Neural progenitor cell (in vitro differentiated cells): ENCODE measurements around the gene MPZL3. TPM values are rescaled to one million over a fixed set of nuclear protein-coding genes. Genes with fewer than 3 reads are reported as not detected.

Experiments
- DNase-seq: peaks from one replicate; pipeline ENCODE4 v3.0.0-alpha.2; 2016; ENCODE audit warnings: low spot score
- H2AFZ ChIP-seq: fragments of 200-600 bp; sonication (generic); replicated peaks from 2 replicates; pipeline ENCODE4 v1.6.1; 2016; ENCODE audit warnings: antibody characterized with exemption
- H3F3A ChIP-seq: fragments of 200-600 bp; sonication (generic); 2 replicates; pipeline ENCODE4 v1.6.1; 2016; ENCODE audit warnings: antibody characterized with exemption, low read depth
- H3K27ac ChIP-seq: fragments of 200-600 bp; sonication (generic); 2 replicates; pipeline ENCODE4 v1.5.1; 2016; ENCODE audit warnings: mild to moderate bottlenecking
- H3K27me3 ChIP-seq: fragments of 200-600 bp; sonication (generic); 2 replicates; pipeline ENCODE4 v1.6.1; 2016; ENCODE audit warnings: mild to moderate bottlenecking, moderate library complexity
- H3K36me3 ChIP-seq: fragments of 200-600 bp; sonication (generic); 2 replicates; pipeline ENCODE4 v1.5.1; 2016
- H3K4me1 ChIP-seq: fragments of 200-600 bp; sonication (generic); 2 replicates; pipeline ENCODE4 v1.6.1; 2016; ENCODE audit warnings: mixed run types
- H3K4me2 ChIP-seq: fragments of 200-600 bp; sonication (generic); 2 replicates; pipeline ENCODE4 v1.6.1; 2016
- H3K4me3 ChIP-seq: fragments of 200-600 bp; sonication (generic); 2 replicates; pipeline ENCODE4 v1.5.1; 2016
- H3K79me2 ChIP-seq: fragments of 200-600 bp; sonication (generic); 2 replicates; pipeline ENCODE4 v1.6.1; 2016; ENCODE audit warnings: low read depth
- H3K9ac ChIP-seq: fragments of 200-600 bp; sonication (generic); 2 replicates; pipeline ENCODE4 v1.6.1; 2016
- H3K9me3 ChIP-seq: fragments of 200-600 bp; sonication (generic); 2 replicates; pipeline ENCODE4 v1.5.1; 2016; ENCODE audit warnings: low read depth
- H4K20me1 ChIP-seq: fragments of 200-600 bp; sonication (generic); 2 replicates; pipeline ENCODE4 v1.6.1; 2016; ENCODE audit warnings: low read depth
- H3K27ac Mint-ChIP-seq: 3 replicates; pipeline ENCODE4 v1.8.0; 2021; ENCODE audit warnings: mixed read lengths
- H3K27me3 Mint-ChIP-seq: 2 replicates; pipeline ENCODE4 v1.8.0; 2022; ENCODE audit warnings: low read depth, mild to moderate bottlenecking, inconsistent platforms, moderate library complexity, mixed read lengths; ENCODE audit not compliant: insufficient read depth
- H3K36me3 Mint-ChIP-seq: 3 replicates; pipeline ENCODE4 v1.8.0; 2021; ENCODE audit warnings: mixed read lengths
- H3K4me1 Mint-ChIP-seq: 3 replicates; pipeline ENCODE4 v1.8.0; 2021; ENCODE audit warnings: mixed read lengths
- H3K4me3 Mint-ChIP-seq: 3 replicates; pipeline ENCODE4 v1.8.0; 2021; ENCODE audit warnings: mild to moderate bottlenecking, moderate library complexity, mixed read lengths
- H3K9me3 Mint-ChIP-seq: 3 replicates; pipeline ENCODE4 v1.8.0; 2020; ENCODE audit warnings: mixed read lengths
- EZH2 ChIP-seq: fragments of 200-600 bp; sonication (generic); IDR thresholded peaks from 2 replicates; pipeline ENCODE4 v1.6.1; 2017; ENCODE audit warnings: antibody characterized with exemption, mild to moderate bottlenecking, moderate library complexity
- EZH2phosphoT487 ChIP-seq: fragments of 200-600 bp; sonication (generic); IDR thresholded peaks from 2 replicates; pipeline ENCODE4 v1.6.1; 2017; ENCODE audit warnings: antibody characterized with exemption
- total RNA-seq: library from RNA; depleted of rRNA; stranded (reverse); fragments of >200 nt; gene quantifications from 2 replicates; pipeline ENCODE4 v1.2.3, GENCODE V29; 2015; ENCODE audit warnings: low replicate concordance
- TF ChIP-seq, protein P1 (sequence below): fragments of 200-600 bp; sonication (generic); IDR thresholded peaks from 2 replicates; pipeline ENCODE4 v1.5.1; 2017; ENCODE audit warnings: antibody characterized with exemption, mild to moderate bottlenecking

The MPZL3 gene
- total RNA-seq, 1 donor from 2014 or later = 5.7 TPM

DNA sequence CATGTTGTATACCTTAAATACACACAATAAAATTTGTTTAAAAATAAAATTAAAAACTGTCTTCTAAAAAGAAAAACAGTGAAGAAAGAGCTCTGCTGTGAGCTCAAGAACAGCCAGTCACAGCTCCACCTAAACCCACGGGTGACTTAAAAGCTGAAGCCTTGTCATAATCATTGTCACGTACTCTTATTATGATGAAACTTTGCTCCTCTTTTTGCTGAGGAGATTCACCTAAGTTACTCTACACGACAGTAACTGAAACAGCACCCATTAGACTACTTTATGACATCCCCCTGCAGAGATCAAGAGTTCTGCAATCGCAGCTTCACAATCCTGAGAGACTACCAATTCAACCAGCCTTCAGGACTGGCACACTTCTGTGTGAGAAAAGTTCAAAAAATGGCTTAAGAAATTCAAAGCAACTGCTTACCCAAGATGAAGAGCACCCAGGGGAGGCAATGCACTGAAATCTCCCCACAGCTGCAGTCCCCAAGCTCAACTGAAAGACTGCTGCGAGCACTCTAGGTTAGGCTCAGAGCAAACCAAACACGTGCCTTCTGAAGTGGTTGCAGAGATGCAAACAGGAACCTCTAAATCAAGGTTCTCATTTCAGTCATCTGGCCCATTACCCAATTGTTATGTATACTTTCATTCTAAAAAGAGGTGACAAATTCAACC is 27.5 kb downstream of the MPZL3 start, which contains the start of gene JAML:
Gene JAML (minus strand): TSS at position 501 of the 678 bp plus-strand sequence. CDS start 10,145 bp downstream, outside the sequence.
- no peaks in the 10 kb centered on the region for H3K4me1 Mint-ChIP-seq
- DNase-seq = no peak
- peaks cover 2% of the 10 kb centered on the region for H3K27me3 Mint-ChIP-seq

GRCh38 chr11:118223992-118224391 is 28.2 kb downstream of the MPZL3 start:
- H3K9me3 ChIP-seq = no peaks in the 10 kb centered on the region
- H3F3A ChIP-seq = no peaks in the 10 kb centered on the region
- H3K36me3 ChIP-seq = no peaks in the 10 kb centered on the region
- H3K79me2 ChIP-seq = no peaks in the 10 kb centered on the region
- no peaks in the 10 kb centered on the region for H4K20me1 ChIP-seq
- H2AFZ ChIP-seq = no peak overlapping the region
- no peak for TF ChIP-seq EZH2
- TF ChIP-seq EZH2phosphoT487 = no peak
- TF ChIP-seq, protein P1, sequence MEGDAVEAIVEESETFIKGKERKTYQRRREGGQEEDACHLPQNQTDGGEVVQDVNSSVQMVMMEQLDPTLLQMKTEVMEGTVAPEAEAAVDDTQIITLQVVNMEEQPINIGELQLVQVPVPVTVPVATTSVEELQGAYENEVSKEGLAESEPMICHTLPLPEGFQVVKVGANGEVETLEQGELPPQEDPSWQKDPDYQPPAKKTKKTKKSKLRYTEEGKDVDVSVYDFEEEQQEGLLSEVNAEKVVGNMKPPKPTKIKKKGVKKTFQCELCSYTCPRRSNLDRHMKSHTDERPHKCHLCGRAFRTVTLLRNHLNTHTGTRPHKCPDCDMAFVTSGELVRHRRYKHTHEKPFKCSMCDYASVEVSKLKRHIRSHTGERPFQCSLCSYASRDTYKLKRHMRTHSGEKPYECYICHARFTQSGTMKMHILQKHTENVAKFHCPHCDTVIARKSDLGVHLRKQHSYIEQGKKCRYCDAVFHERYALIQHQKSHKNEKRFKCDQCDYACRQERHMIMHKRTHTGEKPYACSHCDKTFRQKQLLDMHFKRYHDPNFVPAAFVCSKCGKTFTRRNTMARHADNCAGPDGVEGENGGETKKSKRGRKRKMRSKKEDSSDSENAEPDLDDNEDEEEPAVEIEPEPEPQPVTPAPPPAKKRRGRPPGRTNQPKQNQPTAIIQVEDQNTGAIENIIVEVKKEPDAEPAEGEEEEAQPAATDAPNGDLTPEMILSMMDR = no peak
- H3K27ac ChIP-seq = no peak overlapping the region
- no peaks in the 10 kb centered on the region for H3K4me1 Mint-ChIP-seq
- peaks cover 4% of the 10 kb centered on the region for H3K27me3 ChIP-seq
- no peak overlapping the region for H3K27ac Mint-ChIP-seq
- DNase-seq = no peak
- no peak overlapping the region for H3K9ac ChIP-seq
- no peaks in the 10 kb centered on the region for H3K36me3 Mint-ChIP-seq
- H3K4me2 ChIP-seq = no peak overlapping the region
- H3K4me1 ChIP-seq = no peaks in the 10 kb centered on the region
- H3K4me3 Mint-ChIP-seq = no peak overlapping the region
- H3K4me3 ChIP-seq = no peak overlapping the region
- peaks cover 2% of the 10 kb centered on the region for H3K27me3 Mint-ChIP-seq
- no peaks in the 10 kb centered on the region for H3K9me3 Mint-ChIP-seq

More for the DNA sequence above, 27.5 kb downstream of the MPZL3 start, which contains the start of gene JAML:
- Histone ChIP-seq H2AFZ (no peak within 1 kb of the TSS), H3F3A (no peaks in the 10 kb centered on the region), H3K9me3 (no peaks in the 10 kb centered on the region), H3K9ac (no peak within 1 kb of the TSS), H3K79me2 (no peaks in the 10 kb centered on the region), H3K27me3 (peaks cover 4% of the 10 kb centered on the region), H3K4me3 (no peak within 1 kb of the TSS), H3K36me3 (no peaks in the 10 kb centered on the region), H4K20me1 (no peaks in the 10 kb centered on the region), H3K4me2 (no peak within 1 kb of the TSS), H3K4me1 (no peaks in the 10 kb centered on the region), H3K27ac (no peak within 1 kb of the TSS)
- no peak within 1 kb of the TSS for H3K27ac Mint-ChIP-seq
- no peak within 1 kb of the TSS for H3K4me3 Mint-ChIP-seq
- H3K36me3 Mint-ChIP-seq = no peaks in the 10 kb centered on the region
- H3K9me3 Mint-ChIP-seq = no peaks in the 10 kb centered on the region
- TF ChIP-seq, protein P1 = no peak
- TF ChIP-seq EZH2phosphoT487 (no peak), EZH2 (no peak)

DNA sequence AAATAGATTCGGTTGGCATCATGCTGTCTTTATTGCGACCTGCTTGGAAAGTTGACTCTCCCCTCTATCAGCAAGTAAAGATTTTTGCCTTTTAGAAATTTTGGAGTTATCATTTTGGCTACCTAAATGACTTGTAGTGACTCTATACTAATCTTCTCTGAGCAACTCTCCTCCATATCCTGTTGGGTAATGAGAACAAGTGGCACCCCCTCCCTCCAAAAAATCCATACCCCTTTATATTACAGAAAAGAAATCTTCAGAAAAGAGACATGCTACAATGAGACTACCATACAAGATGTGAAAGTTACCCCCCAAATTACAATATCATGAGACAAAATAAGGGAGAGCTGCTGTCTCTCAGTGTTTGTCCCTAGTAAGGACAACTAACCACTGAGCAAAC is 28.6 kb downstream of the MPZL3 start:
- H3K27ac Mint-ChIP-seq = no peak overlapping the region
- H3K27me3 Mint-ChIP-seq = peaks cover 2% of the 10 kb centered on the region
- Histone ChIP-seq H3F3A (no peaks in the 10 kb centered on the region), H3K4me1 (no peaks in the 10 kb centered on the region), H4K20me1 (no peaks in the 10 kb centered on the region), H2AFZ (no peak overlapping the region), H3K36me3 (no peaks in the 10 kb centered on the region), H3K9ac (no peak overlapping the region), H3K27me3 (peaks cover 4% of the 10 kb centered on the region), H3K79me2 (no peaks in the 10 kb centered on the region), H3K4me3 (no peak overlapping the region), H3K4me2 (no peak overlapping the region), H3K27ac (no peak overlapping the region), H3K9me3 (no peaks in the 10 kb centered on the region)
- no peaks in the 10 kb centered on the region for H3K4me1 Mint-ChIP-seq
- DNase-seq = no peak
- H3K4me3 Mint-ChIP-seq = no peak overlapping the region
- TF ChIP-seq EZH2 = no peak
- TF ChIP-seq EZH2phosphoT487 = no peak
- TF ChIP-seq, protein P1 = no peak
- H3K36me3 Mint-ChIP-seq = no peaks in the 10 kb centered on the region
- no peaks in the 10 kb centered on the region for H3K9me3 Mint-ChIP-seq
